Adrenal gland (tissue), 5 donors: ENCODE data around the gene HLA-DQB2.

Source experiments
- POLR2A ChIP-seq, 2 donors: fragments of 450-650 bp; IDR thresholded peaks; one replicate each; pipeline ENCODE4 v1.6.1; 2017; ENCODE audit warnings: antibody characterized with exemption in 2 of 2, mild to moderate bottlenecking in 2 of 2, moderate library complexity in 1 of 2
- TF ChIP-seq, protein P1 (sequence below), 6 experiments: fragments of 450-650 bp in 4 of 6; fragments of 200-600 bp in 2 of 6; sonication (generic) in 1 of 6; IDR thresholded peaks; 1 replicate in 5 of 6; 2 replicates in 1 of 6; pipeline versions ENCODE4 v1.5.1 to v1.8.0; 2016 to 2021; ENCODE audit warnings: antibody characterized with exemption in 6 of 6, mild to moderate bottlenecking in 2 of 6, moderate library complexity in 1 of 6
- donor health status: DM: no; HTN: no; CAD: no.

- TF ChIP-seq POLR2A (IDR thresholded peaks at IDR 0.05) = no peak
- TF ChIP-seq, protein P1, sequence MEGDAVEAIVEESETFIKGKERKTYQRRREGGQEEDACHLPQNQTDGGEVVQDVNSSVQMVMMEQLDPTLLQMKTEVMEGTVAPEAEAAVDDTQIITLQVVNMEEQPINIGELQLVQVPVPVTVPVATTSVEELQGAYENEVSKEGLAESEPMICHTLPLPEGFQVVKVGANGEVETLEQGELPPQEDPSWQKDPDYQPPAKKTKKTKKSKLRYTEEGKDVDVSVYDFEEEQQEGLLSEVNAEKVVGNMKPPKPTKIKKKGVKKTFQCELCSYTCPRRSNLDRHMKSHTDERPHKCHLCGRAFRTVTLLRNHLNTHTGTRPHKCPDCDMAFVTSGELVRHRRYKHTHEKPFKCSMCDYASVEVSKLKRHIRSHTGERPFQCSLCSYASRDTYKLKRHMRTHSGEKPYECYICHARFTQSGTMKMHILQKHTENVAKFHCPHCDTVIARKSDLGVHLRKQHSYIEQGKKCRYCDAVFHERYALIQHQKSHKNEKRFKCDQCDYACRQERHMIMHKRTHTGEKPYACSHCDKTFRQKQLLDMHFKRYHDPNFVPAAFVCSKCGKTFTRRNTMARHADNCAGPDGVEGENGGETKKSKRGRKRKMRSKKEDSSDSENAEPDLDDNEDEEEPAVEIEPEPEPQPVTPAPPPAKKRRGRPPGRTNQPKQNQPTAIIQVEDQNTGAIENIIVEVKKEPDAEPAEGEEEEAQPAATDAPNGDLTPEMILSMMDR (IDR thresholded peaks at IDR 0.05) = no peak
Observed at GRCh38 chr6:32752580-32752979, 10.8 kb downstream of the HLA-DQB2 start.
